Measurements from ENCODE around the gene DNAH10. TPM values are rescaled to one million over a fixed set of nuclear protein-coding genes. Genes with fewer than 3 reads are reported as not detected.

The DNAH10 gene
- total RNA-seq, 1 experiment from 2014 or later: 0.17 TPM

GRCh38 chr12:123976227-123976826, 214.2 kb downstream of the DNAH10 start:
- Histone ChIP-seq H3K27me3 (ENCODE audit: insufficient read depth, low read length) (peaks cover 12% of the 10 kb centered on the region), H3K56ac (ENCODE audit: insufficient read length, low read depth, low read length) (no peak overlapping the region), H3K27ac (ENCODE audit: insufficient read length, low read depth, low read length) (no peak overlapping the region), H3K23ac (ENCODE audit: insufficient read length, low read depth, low read length) (no peak overlapping the region), H4K91ac (ENCODE audit: insufficient read length, low read depth, low read length) (no peak overlapping the region), H4K8ac (replicated peaks; ENCODE audit: insufficient read length, low read depth, low read length) (no peak overlapping the region), H3K79me2 (ENCODE audit: insufficient read depth, low read length) (no peaks in the 10 kb centered on the region), H2AK5ac (ENCODE audit: insufficient read length, low read length) (no peak overlapping the region), H2BK15ac (ENCODE audit: low read depth, low read length) (no peak overlapping the region), H4K5ac (ENCODE audit: insufficient read length, low read depth, low read length) (no peak overlapping the region), H2BK120ac (ENCODE audit: low read depth, low read length, poor library complexity, severe bottlenecking) (no peak overlapping the region), H2BK5ac (ENCODE audit: insufficient read length, low read length) (no peak overlapping the region), H3K4ac (ENCODE audit: low read depth, low read length) (no peak overlapping the region), H3K23me2 (ENCODE audit: insufficient read length, low read depth, low read length, poor library complexity, severe bottlenecking) (peaks cover 8% of the 10 kb centered on the region), H3K9ac (ENCODE audit: extremely low read depth, insufficient read length, low read length) (no peak overlapping the region), H2AFZ (ENCODE audit: low read length) (no peak overlapping the region), H2BK12ac (ENCODE audit: insufficient read length, low read depth, low read length) (no peak overlapping the region), H3T11ph (ENCODE audit: low read length) (no peak overlapping the region), H3K14ac (ENCODE audit: insufficient read depth, low read length) (no peak overlapping the region), H4K20me1 (ENCODE audit: control insufficient read depth, insufficient read depth, insufficient read length) (no peaks in the 10 kb centered on the region), H2BK20ac (ENCODE audit: low read depth, low read length, poor library complexity, severe bottlenecking) (no peak overlapping the region), H3K4me2 (ENCODE audit: insufficient read depth, insufficient read length, low read length) (no peak overlapping the region), H3K9me3 (ENCODE audit: control insufficient read depth, low read depth, low read length) (no peaks in the 10 kb centered on the region), H3K4me1 (ENCODE audit: insufficient read depth, low read length) (no peaks in the 10 kb centered on the region), H3K79me1 (ENCODE audit: insufficient read depth, low read depth, low read length, poor library complexity, severe bottlenecking) (no peaks in the 10 kb centered on the region), H3K18ac (ENCODE audit: insufficient read length, low read depth, low read length) (no peak overlapping the region)
- Mint-ChIP-seq H3K4me1 (peaks cover 10 to 15% of the 10 kb centered on the region in 2 experiments), H3K27me3 (ENCODE audit: low read depth) (peaks cover 74% of the 10 kb centered on the region), H3K27ac (no peak overlapping the region), H3K4me3 (no peak overlapping the region), H3K36me3 (ENCODE audit: insufficient read depth in 1 of 3, low read depth in 3 of 3) (peaks cover 9 to 21% (median 15%) of the 10 kb centered on the region in 3 experiments), H3K9me3 (no peaks in the 10 kb centered on the region)
- TF ChIP-seq, protein P1, sequence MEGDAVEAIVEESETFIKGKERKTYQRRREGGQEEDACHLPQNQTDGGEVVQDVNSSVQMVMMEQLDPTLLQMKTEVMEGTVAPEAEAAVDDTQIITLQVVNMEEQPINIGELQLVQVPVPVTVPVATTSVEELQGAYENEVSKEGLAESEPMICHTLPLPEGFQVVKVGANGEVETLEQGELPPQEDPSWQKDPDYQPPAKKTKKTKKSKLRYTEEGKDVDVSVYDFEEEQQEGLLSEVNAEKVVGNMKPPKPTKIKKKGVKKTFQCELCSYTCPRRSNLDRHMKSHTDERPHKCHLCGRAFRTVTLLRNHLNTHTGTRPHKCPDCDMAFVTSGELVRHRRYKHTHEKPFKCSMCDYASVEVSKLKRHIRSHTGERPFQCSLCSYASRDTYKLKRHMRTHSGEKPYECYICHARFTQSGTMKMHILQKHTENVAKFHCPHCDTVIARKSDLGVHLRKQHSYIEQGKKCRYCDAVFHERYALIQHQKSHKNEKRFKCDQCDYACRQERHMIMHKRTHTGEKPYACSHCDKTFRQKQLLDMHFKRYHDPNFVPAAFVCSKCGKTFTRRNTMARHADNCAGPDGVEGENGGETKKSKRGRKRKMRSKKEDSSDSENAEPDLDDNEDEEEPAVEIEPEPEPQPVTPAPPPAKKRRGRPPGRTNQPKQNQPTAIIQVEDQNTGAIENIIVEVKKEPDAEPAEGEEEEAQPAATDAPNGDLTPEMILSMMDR (conservative IDR thresholded peaks at IDR 0.05): no peak
- no peak for DNase-seq
- WGBS (ENCODE audit: extremely low coverage, insufficient read length, low lambda C conversion rate): 100% methylated on average over 1 of the region's 7 CpGs

Measured in H9 (cell line).